Activated CD8-positive, alpha-beta memory T cell treated with anti-CD3 and anti-CD28 coated beads, Interleukin-2, amount 50 U/mL, for 48 hours (primary cell): ENCODE data around the gene MKI67.
A peak's percentile ranks its signal among the peaks of the same experiment; 100 is the strongest.

ENCODE experiments used
- DNase-seq: peaks from one replicate; pipeline ENCODE4 v3.0.0-alpha.2; 2020

MKI67 gene

GRCh38 chr10:128048819-128049210 lies 77.4 kb downstream of the MKI67 start:
- DNase-seq, result no peak

GRCh38 chr10:128047991-128048818 lies 78.0 kb downstream of the MKI67 start:
- DNase-seq, result peak; percentile 68

- DNase-seq, result peak; percentile 87
Measured at GRCh38 chr10:128047351-128047750, 78.9 kb downstream of the MKI67 start.

- peak; percentile 66 for DNase-seq
Measured at GRCh38 chr10:128046953-128047290, 79.3 kb downstream of the MKI67 start.
